BLaER1 treated with 17β-estradiol and CSF1 and Interleukin-3, amounts not matched to agents 10 nM and 100 nM (cell line): ENCODE measurements around the gene SMYD1.

Experiments
- H3K27ac ChIP-seq, 11 experiments: shearing (Covaris generic); formaldehyde crosslinking; 2 replicates each; pipeline ENCODE4 v1.8.1; 2022
- H3K27me3 ChIP-seq, 11 experiments: shearing (Covaris generic); formaldehyde crosslinking; 2 replicates each; pipeline ENCODE4 v1.8.1; 2022
- H3K36me3 ChIP-seq, 11 experiments: shearing (Covaris generic); formaldehyde crosslinking; 2 replicates each; pipeline ENCODE4 v1.8.1; 2022
- H3K4me1 ChIP-seq, 10 experiments: shearing (Covaris generic); formaldehyde crosslinking; 2 replicates each; pipeline ENCODE4 v1.8.1; 2022
- H3K4me2 ChIP-seq, 11 experiments: shearing (Covaris generic); formaldehyde crosslinking; 2 replicates each; pipeline ENCODE4 v1.8.1; 2022
- H3K4me3 ChIP-seq, 10 experiments: shearing (Covaris generic); formaldehyde crosslinking; 2 replicates each; pipeline ENCODE4 v1.8.1; 2022
- H3K9ac ChIP-seq, 11 experiments: shearing (Covaris generic); formaldehyde crosslinking; 2 replicates each; pipeline ENCODE4 v1.8.1; 2022
- H3K9me3 ChIP-seq, 11 experiments: shearing (Covaris generic); formaldehyde crosslinking; replicated peaks in 1 of 11; 2 replicates each; pipeline ENCODE4 v1.8.1; 2022
- H4K20me1 ChIP-seq, 11 experiments: shearing (Covaris generic); formaldehyde crosslinking; 2 replicates each; pipeline ENCODE4 v1.8.1; 2022
- Cebpa-rat ChIP-seq, 11 experiments: shearing (Covaris generic); IDR thresholded peaks; 2 replicates each; pipeline ENCODE4 v1.8.1; 2022

SMYD1 gene

GRCh38 chr2:88126772-88127637 lies 59.4 kb downstream of the SMYD1 start:
- Histone ChIP-seq H3K4me1 (no peaks in the 10 kb centered on the region), H3K27ac (no peak overlapping the region), H3K27me3 (no peaks in the 10 kb centered on the region), H3K9me3 (no peaks in the 10 kb centered on the region), H3K9ac (no peak overlapping the region), H3K36me3 (no peaks in the 10 kb centered on the region), H3K4me2 (no peak overlapping the region), H4K20me1 (no peaks in the 10 kb centered on the region), H3K4me3 (no peak overlapping the region)
- TF ChIP-seq Cebpa-rat (IDR thresholded peaks at IDR 0.05) = no peak

GRCh38 chr2:88127638-88127887 lies 59.9 kb downstream of the SMYD1 start:
- no peaks in the 10 kb centered on the region for H3K27me3 ChIP-seq
- no peak overlapping the region for H3K9ac ChIP-seq
- no peak overlapping the region for H3K27ac ChIP-seq
- H3K4me1 ChIP-seq = no peaks in the 10 kb centered on the region
- no peaks in the 10 kb centered on the region for H3K36me3 ChIP-seq
- H3K9me3 ChIP-seq = no peaks in the 10 kb centered on the region
- no peak for TF ChIP-seq Cebpa-rat (IDR thresholded peaks at IDR 0.05)
- H3K4me3 ChIP-seq = no peak overlapping the region
- no peaks in the 10 kb centered on the region for H4K20me1 ChIP-seq
- no peak overlapping the region for H3K4me2 ChIP-seq

GRCh38 chr2:88127888-88128653 lies 60.4 kb downstream of the SMYD1 start, which contains the start of gene FABP1:
FABP1 (minus strand) TSS chr2:88128062; CDS start chr2:88128017, 45 bp downstream.
- no peak for TF ChIP-seq Cebpa-rat (IDR thresholded peaks at IDR 0.05)

GRCh38 chr2:88128654-88129312 lies 61.2 kb downstream of the SMYD1 start:
- Histone ChIP-seq H3K4me1 (no peaks in the 10 kb centered on the region), H3K4me3 (no peak overlapping the region), H3K4me2 (no peak overlapping the region), H3K27me3 (no peaks in the 10 kb centered on the region), H3K9ac (no peak overlapping the region), H3K27ac (no peak overlapping the region), H3K36me3 (no peaks in the 10 kb centered on the region), H4K20me1 (no peaks in the 10 kb centered on the region), H3K9me3 (no peaks in the 10 kb centered on the region)
- TF ChIP-seq Cebpa-rat (IDR thresholded peaks at IDR 0.05) = no peak

More at GRCh38 chr2:88127888-88128653, 60.4 kb downstream of the SMYD1 start, which contains the start of gene FABP1:
- no peaks in the 10 kb centered on the region for H3K4me1 ChIP-seq
- H3K27me3 ChIP-seq = no peaks in the 10 kb centered on the region
- H3K4me3 ChIP-seq = no peak within 1 kb of the TSS
- H3K9me3 ChIP-seq = no peaks in the 10 kb centered on the region
- no peak within 1 kb of the TSS for H3K27ac ChIP-seq
- no peaks in the 10 kb centered on the region for H3K36me3 ChIP-seq
- H3K9ac ChIP-seq = no peak within 1 kb of the TSS
- H4K20me1 ChIP-seq = no peaks in the 10 kb centered on the region
- H3K4me2 ChIP-seq = no peak within 1 kb of the TSS

GRCh38 chr2:88129313-88129959 lies 61.8 kb downstream of the SMYD1 start:
- Histone ChIP-seq H4K20me1 (no peaks in the 10 kb centered on the region), H3K36me3 (no peaks in the 10 kb centered on the region), H3K9me3 (no peaks in the 10 kb centered on the region), H3K9ac (no peak overlapping the region), H3K27ac (no peak overlapping the region), H3K27me3 (no peaks in the 10 kb centered on the region), H3K4me2 (no peak overlapping the region), H3K4me3 (no peak overlapping the region), H3K4me1 (no peaks in the 10 kb centered on the region)
- TF ChIP-seq Cebpa-rat (IDR thresholded peaks at IDR 0.05) = no peak

GRCh38 chr2:88131201-88131998 lies 63.8 kb downstream of the SMYD1 start:
- no peak overlapping the region for H3K9ac ChIP-seq
- H4K20me1 ChIP-seq = no peaks in the 10 kb centered on the region
- no peak overlapping the region for H3K4me2 ChIP-seq
- H3K9me3 ChIP-seq = no peaks in the 10 kb centered on the region
- no peak overlapping the region for H3K4me3 ChIP-seq
- no peaks in the 10 kb centered on the region for H3K36me3 ChIP-seq
- TF ChIP-seq Cebpa-rat (IDR thresholded peaks at IDR 0.05) = no peak
- no peaks in the 10 kb centered on the region for H3K27me3 ChIP-seq
- no peak overlapping the region for H3K27ac ChIP-seq
- no peaks in the 10 kb centered on the region for H3K4me1 ChIP-seq

- no peak overlapping the region for H3K9ac ChIP-seq
- no peaks in the 10 kb centered on the region for H3K9me3 ChIP-seq
- H3K4me2 ChIP-seq = no peak overlapping the region
- no peaks in the 10 kb centered on the region for H4K20me1 ChIP-seq
- H3K4me1 ChIP-seq = no peaks in the 10 kb centered on the region
- TF ChIP-seq Cebpa-rat (IDR thresholded peaks at IDR 0.05) = no peak
- H3K27me3 ChIP-seq = no peaks in the 10 kb centered on the region
- no peak overlapping the region for H3K27ac ChIP-seq
- H3K4me3 ChIP-seq = no peak overlapping the region
- no peaks in the 10 kb centered on the region for H3K36me3 ChIP-seq
Observed at GRCh38 chr2:88131999-88132368, 64.4 kb downstream of the SMYD1 start.

- Histone ChIP-seq H3K9me3 (no peaks in the 10 kb centered on the region), H3K4me2 (no peak overlapping the region), H3K9ac (no peak overlapping the region), H4K20me1 (no peaks in the 10 kb centered on the region), H3K4me1 (no peaks in the 10 kb centered on the region), H3K4me3 (no peak overlapping the region), H3K27ac (no peak overlapping the region), H3K27me3 (no peaks in the 10 kb centered on the region), H3K36me3 (no peaks in the 10 kb centered on the region)
- no peak for TF ChIP-seq Cebpa-rat (IDR thresholded peaks at IDR 0.05)
Observed at GRCh38 chr2:88133875-88134274, 66.2 kb downstream of the SMYD1 start.
